ENCODE data around the gene LCN2.
"Not testable (repeated sequence)": the region's sequence is repeated elsewhere in the genome, so short reads cannot be mapped to it uniquely, and the experiment has no call there.

GRCh38 chr9:128132139-128132538, 17.1 kb upstream of the LCN2 start:
- TF ChIP-seq, protein P1, sequence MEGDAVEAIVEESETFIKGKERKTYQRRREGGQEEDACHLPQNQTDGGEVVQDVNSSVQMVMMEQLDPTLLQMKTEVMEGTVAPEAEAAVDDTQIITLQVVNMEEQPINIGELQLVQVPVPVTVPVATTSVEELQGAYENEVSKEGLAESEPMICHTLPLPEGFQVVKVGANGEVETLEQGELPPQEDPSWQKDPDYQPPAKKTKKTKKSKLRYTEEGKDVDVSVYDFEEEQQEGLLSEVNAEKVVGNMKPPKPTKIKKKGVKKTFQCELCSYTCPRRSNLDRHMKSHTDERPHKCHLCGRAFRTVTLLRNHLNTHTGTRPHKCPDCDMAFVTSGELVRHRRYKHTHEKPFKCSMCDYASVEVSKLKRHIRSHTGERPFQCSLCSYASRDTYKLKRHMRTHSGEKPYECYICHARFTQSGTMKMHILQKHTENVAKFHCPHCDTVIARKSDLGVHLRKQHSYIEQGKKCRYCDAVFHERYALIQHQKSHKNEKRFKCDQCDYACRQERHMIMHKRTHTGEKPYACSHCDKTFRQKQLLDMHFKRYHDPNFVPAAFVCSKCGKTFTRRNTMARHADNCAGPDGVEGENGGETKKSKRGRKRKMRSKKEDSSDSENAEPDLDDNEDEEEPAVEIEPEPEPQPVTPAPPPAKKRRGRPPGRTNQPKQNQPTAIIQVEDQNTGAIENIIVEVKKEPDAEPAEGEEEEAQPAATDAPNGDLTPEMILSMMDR (IDR thresholded peaks at IDR 0.05; ENCODE audit: low read length), result not testable (repeated sequence)
- not testable (repeated sequence) for TF ChIP-seq EZH2phosphoT487 (IDR thresholded peaks at IDR 0.05; ENCODE audit: low read length); EZH2 (optimal IDR thresholded peaks at IDR 0.05; ENCODE audit: low read depth, low read length)
